HK-2 (cell line): ENCODE measurements around the gene FEM1B.

Experiments used
- DNase-seq: peaks from one replicate; pipeline ENCODE4 v3.0.0-alpha.2; 2018; ENCODE audit not compliant: unreplicated experiment

Gene FEM1B

DNA sequence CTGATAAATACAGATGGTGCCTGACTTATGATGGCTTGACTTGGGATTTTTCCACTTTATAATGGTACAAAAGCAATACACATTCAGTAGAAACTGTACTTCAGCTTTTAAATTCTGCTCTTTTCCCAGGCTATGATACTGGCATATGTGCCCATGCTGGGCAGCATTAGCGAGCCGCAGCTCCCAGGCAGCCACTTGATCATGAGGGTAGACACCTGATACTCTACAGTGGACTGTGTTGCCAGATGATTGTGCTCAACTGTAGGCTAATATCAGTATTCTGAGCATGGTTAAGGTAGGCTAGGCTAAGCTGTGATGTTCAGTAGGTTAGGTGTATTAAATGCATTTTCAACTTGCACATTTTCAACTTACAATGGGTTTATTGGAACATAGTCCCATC lies 17.7 kb upstream of the FEM1B start:
- no peak for DNase-seq

DNA sequence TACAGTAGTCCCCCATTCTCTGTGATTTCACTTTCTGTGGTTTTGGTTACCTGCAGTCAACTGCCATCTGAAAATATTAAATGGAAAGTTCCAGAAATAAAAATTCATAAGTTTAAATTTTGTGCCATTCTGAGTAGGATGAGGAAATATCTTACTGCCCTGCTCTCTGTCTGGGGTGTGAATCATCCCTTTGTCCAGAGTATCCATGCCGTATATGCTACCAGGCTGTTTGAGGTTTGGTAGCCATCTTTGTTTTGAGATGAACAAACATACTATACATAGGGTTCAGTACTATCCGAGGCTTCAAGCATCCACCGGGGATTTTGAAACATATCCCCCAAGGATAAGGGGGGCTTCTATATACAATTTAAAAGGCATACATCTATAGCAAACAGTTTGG lies 16.3 kb upstream of the FEM1B start:
- DNase-seq = no peak

DNA sequence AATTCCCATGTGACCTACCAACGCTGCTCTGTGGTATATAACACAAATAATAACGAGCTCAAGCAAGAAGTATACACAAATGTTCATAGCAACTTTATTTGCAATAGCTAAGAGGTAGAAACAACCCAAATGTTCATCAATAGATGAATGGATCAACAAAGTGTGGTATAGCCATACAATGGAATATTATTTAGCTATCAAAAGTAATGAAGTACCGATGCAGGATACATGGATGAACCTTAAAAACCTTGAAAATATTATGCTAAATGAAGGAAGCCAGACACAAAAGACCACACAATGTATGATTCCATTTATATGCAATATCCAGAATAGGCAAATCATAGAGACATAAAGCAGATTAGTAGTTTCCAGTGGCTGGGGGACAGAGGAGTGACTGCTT lies 15.6 kb upstream of the FEM1B start:
- no peak for DNase-seq

DNA sequence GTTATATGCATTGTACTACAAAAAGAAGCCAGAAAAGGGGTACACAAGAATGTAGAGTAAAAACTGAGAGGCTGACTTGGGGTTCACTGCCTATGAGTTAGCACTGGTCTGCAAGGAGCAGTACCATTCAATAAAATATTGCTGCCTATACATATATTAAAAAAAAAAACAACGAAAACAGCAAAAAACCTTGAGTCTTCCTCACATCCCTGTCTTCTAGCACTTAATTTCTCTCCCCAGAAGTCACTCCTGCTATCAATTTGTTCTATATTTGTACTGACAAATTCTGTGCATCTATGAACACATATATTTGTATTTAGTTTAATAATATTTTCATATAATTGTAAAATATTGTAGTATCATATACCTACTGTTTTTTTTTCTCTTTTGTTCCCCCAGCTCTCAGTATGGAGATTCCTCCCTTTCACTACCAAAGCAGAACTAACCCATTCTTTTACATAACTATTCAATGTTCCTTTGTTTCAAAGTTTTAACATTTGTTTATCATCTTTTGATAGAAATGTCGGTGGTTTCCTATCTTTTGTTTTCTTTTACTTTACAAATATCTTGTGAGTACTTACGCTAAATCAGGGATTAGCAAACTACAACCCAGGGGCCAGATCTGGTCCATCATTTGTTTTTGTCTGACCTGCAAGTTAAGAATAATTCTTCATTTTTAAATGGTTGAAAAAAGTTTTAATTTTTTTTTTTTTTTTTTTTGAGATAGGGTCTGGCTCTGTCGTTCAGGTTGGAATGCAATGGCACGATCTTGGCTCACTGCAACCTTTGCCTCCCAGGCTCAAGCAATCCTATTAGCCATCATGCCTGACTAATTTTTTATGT lies 14.8 kb upstream of the FEM1B start:
- DNase-seq = no peak

DNA sequence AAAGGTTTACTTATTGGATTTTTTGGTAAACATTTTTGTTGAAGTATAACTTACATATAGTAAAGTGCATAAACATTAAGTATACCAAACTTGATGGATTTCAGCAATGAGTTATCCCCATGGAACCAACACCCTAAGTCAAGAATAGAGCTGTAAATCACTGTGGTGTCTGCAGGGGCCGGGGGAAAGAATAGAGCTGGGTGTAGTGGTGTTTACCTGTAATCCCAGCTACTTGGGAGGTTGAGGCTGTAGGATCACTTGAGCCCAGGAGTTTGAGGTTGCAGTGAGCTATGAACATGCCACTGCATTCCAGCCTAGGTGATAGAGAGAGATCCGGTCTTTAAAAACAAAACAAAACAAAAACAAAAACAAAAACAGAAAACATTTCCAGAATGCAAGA lies 13.3 kb upstream of the FEM1B start:
- no peak for DNase-seq

DNA sequence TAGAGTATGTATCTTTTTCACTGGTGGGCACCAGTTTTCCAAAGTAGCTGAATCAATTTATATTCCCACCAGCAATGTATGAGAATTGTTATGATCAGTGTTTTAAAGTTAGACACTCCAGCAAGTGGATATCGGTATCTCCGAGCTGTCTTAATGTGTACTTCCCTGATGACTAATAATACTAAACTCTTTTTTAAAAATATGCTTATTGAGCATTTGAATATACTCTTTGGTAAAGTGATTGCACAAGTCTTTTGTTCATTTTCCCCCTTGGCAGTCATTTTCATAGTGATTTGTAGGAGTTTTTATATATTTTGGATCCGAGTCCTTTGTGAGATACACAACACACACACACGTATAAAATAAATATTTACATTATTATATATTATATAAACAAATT lies 12.5 kb upstream of the FEM1B start:
- no peak for DNase-seq

DNA sequence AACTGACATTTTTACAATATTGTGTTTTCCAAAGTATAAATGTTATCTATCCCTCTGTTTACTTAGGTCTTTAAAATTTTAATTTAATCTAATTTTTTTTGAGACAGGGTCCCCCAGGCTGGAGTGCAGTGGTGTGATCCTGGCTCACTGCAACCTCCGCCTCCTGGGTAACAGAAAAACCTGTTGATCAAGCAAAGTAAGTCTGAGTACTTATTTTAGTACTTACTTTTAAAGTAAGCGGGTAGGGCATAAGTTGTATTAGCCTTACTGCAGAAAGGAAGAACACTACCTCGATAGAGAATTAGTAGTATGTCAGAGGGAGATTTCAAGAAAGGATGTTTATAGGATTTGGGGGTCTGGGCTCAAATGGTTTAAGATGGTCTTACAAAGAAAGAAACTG lies 11.9 kb upstream of the FEM1B start:
- DNase-seq = no peak

DNA sequence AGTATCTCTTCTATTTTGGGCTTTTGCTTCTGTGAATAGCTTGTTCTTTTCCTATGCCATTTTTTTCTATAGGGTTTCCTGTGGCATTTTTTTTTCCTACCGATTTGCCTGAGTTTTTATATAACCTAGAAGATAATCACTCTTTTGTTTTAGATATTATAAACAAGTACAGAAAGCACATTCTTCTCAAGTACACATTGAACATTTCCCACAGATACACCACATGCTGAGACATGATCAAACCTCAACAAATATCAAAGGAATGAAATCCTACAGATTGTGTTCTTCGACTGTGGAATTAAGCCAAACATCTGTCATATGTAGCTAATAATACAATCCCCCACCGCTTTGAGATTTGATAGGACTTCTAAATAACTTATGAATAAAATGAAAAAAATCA lies 9.1 kb upstream of the FEM1B start:
- no peak for DNase-seq

DNA sequence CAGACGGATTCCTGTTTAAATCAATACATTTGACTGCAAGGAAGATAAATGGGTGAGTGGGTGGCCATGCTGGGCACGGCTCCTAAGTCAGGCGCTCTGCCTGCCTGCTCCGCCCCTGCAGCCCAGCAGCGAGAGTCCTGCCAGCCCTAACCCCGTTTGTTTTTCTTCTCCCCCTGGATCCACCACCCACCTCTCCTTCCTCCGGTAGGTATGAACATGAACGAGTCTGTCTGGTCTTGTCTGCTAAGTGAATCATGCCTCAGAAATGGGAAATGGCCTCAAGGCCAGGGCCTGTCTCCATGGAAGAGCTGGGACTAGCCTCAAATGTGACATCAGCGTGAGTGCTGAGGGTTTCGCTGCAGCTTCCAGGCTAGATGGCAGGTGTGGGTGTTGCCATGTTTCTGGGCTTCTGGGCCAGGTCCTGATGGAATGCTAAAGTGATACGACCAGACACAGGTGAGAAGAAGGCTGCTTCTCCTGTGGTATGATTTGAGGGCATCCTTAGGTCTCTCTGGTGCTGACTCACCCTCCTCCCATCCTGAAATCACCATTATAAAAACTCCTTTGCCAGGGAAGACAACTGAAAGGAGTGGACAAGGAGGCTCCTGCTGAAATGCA lies 5.6 kb upstream of the FEM1B start:
- DNase-seq = peak; percentile 6

DNA sequence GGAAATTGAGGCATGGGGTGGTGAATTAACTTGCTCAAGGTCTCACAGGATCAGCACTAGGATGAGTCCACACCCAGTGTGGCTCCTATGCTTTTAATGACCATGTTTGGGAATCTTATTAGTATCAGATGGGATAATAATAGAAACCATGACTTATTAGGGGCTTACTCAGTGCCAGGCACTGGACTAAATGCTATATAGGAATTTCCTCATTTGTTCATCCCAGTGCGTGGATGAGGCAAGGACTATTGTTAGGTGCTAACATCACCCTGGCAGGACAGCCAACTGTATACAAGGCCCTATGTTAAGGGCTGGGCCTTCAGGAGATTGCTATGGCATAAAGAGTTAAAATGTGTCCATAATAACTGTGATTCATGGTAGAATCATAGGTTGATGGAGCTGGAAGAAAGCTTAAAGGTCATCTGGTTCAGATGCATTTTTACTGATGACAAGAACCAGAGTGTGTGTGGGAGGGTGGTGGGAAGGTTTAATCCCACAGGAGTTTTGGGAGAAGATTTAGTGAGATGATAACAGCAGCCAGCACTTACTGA lies 4.7 kb upstream of the FEM1B start:
- DNase-seq = no peak

DNA sequence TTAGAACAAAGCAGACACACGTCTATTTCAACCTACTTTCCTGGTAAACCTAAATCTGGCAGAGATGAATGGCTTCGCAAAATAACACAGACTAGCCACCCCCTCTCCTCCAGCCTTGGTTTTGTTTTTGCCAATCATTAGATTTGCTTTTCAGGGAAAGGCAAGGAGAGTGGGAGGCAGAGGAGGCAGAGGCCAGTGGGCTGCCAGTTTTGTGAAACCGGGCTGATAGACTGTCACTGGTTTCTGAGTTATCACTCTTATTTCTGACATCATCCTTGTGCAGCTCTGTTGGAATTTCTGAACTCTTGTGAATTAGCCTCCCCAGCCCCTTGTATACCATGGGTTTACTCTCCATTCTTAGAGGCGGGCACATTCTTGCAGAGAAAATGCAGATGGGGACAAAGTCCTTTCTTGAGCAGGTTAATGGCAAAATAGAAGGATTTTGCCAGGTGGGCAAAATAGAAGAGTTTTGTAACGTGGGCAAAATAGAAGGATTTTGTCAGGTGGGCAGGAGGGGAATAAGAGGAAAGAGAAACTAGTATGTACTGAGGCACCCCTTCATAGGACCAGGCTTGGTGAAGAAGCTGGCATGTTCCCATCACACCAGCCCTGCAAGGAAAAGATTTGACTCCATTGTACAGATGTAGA lies 3.2 kb upstream of the FEM1B start:
- no peak for DNase-seq

DNA sequence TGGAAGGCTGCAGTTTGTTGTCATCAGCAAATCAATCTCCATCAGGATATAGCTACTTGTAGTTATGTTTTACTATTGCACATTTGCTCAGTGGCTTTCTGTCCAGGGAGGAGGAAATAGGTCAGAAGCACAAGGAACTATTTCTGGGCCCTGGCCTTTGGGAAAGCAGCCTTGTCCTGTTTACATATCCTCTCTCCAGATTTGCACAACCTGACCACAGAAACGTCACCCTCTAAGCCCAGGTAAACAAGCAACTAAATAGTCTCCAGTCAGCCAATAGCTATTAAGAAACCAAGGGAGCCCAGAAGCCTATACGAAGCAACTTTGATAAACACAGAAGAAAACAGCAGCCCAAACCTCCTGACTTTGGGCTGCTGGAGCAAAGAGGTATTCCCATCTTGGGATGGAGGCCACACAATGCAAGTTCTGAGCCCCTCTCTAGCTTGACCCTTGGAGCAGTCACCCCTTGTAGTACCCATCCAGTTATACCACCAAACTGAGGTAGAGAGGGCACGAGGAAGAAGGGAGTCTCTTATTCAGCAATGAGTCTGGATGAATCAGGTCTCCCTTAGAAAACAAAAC lies 2.3 kb upstream of the FEM1B start:
- DNase-seq = no peak

DNA sequence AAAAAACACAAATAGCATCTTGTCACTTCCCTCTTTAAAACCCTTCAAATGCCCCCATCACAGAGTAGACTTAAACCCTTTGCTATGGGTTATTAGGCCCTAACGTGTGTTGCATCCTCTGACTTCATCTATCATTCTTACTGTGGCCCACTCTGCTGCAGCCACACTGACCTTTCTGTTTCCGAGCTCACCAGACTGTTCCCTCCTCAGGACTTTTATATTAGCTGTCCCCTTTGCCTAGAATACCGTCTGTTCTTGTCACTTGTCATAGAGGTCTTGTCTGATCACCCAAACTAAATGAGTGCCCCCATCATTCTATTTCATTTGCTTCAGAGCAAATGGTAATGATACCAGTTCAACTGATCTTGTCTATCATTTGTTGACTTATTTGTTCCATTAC lies 877 bp upstream of the FEM1B start:
- no peak for DNase-seq

DNA sequence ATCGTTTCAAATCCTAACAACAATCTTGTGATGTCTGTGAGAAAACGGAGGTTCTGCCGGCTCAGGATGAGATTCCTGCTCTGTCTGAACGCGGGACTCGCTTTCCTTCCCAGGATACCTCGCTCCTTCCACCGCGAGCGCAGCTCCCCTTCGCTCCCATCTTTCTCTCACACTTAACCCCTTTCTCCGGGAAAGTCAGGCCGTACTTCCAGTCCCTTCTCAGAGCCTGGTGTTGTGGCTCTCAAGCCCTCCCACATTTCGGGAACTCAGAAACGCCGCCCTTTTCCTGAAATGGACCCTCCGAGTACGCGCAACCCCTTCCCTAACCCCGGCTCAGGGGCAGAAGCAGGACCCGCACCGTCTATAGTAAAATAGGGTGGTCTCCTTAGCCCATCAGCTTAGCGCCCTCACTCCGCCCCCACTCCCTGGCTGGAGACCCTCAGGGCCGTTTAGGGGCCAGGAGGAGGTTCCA lies 378 bp upstream of the FEM1B start:
- DNase-seq = no peak

DNA sequence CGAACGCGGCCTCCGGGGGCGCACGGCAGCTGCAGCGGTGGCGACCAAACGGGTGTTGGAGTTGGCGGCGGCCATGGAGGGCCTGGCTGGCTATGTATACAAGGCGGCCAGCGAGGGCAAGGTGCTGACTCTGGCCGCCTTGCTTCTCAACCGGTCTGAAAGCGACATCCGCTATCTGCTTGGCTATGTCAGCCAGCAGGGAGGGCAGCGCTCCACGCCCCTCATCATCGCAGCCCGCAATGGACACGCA lies 725 bp downstream of the FEM1B start:
- no peak for DNase-seq

DNA sequence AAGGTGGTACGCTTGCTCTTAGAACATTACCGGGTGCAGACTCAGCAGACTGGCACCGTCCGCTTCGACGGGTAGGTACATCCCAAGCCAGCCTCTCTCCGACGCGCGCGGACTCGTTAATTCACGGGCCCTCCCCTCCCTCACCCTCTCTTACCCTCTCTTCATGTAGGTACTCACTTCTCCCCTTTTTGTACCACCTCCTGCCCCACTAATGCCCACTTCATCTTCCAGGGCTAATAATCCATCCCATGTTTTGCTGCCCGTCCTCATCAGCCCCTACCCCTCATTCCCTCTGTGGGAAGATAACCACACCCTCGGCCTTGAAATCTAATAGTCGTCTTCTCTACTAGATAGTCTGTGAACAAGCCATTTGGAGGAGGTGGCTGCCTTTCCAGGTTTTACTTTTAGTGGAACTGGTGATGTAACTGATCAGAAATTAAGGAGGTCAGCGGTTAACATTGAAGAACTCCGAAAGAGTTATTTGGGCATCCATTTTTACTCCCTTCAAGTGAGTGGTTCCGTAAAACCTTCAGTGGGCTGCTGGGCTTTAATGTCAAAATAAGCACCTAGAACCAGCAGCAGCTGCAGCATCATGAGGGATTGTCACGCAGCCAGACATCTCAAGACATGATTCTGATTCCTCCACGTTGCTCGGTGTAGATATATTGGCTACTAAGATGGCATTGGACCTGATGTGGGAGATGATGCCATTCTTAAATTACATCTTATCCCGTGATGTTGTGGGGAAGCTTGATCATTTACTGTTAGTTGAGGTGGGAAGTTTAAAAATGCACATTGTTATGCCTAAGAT lies 1.3 kb downstream of the FEM1B start:
- DNase-seq = no peak

DNA sequence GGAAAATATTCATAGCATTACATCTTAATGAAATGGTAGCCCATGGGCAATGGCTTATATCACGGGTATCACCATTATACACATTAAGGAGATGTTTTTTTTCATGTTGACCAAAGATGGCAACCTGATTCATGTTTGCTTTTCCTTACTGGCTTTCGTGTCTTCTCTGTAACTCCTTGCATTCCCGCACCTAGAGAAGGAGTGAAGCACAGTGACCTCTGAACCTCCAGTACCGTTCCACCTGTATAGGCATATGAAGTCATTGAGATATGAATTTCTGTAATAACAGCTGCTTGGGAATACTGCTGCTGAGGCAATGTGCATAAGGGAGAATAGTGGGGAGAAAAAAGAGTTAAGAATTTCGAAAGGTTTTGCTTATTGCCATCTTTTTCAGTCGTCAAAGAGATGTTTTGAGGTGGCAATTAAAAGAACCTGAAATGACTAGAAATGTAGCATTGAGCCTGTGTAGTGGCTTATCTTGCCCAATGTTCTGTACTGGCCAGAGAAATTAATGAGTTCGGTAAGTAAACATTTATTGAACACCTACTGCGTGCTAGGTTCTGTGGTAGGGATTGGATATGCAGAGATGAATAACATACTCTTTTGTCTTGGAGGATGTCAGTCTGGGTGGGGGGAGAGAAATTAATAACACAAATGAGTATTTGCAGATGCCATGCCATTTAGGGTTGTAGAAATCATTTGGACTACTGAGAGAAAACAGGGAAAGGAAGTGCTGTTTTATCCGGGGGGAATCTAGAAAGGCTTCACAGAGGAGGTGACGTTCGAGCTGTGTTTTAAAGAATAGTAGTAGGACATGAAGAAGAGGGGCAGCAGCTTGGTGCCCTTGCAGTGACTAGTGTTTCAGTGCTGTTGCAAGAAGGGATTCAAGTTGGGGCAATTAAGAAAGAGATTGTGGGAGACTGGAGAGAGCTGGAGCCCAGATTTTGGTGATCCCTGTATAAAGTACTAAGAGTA lies 2.5 kb downstream of the FEM1B start:
- no peak for DNase-seq

DNA sequence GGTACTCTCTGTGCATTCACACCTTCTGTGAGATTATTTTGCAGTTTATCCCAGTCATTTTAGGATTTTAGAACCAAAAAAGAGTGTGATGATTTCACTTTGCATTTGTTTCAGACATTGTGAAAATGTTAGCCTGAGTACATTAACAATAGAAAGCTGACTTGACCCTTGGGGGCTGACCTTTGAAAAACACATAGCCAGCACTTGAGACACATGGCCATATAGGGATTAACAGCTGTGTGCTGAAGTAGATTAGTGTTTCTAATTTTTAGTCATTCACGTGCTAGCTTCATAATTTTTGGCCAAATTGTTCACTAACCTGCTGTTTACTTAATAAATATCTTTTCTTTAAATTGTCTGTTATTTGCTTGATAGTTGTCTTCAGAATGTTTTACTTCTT lies 3.5 kb downstream of the FEM1B start:
- no peak for DNase-seq

DNA sequence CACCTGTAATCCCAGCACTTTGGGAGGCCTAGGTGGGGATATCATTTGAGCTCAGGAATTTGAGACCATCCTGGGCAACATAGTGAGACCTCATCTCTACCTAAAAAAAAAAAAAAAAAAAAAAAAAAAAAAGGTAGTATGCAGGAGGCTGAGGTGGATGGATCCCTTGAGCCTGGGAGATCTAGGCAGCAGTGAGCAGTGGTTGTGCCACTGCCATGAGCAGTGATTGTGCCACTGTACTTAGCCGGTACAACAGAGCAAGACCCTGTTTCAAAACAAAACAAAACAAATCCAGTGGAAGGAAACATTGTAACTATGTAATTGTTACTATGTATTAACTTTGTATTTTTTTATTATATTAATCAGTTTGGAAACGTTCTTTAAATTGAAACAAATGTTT lies 5.9 kb downstream of the FEM1B start:
- no peak for DNase-seq

DNA sequence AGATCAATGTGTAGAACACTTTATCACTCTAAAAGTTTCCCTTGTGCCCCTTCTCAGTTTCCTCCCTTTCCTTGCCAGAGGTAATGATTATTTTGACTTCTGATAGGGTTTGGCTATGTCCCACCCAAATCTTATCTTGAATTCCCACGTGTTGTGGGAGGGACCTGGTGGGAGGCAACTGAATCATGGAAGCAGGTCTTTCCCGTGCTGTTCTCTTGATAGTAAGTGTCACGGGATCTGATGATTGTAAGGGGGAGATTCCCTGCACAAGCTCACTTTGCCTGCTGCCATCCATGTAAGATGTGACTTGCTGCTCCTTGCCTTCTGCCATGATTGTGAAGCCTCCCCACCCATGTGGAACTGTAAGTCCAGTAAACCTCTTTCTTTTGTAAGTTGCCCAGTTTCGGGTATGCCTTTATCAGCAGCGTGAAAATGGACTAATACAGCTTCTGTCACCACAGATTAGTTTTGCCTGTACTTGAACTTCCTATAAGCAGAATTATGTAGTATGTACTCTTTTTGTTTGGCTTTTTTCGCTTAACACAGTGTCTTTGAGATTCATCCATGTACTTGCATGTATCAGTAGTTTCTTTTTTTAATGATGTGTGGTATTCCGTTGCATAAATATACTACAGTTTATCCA lies 7.2 kb downstream of the FEM1B start:
- DNase-seq = no peak
